HEK293 (cell line): ENCODE data around the gene CCNB3.
"Not testable (repeated sequence)": the region's sequence is repeated elsewhere in the genome, so short reads cannot be mapped to it uniquely, and the experiment has no call there.

Experiments used
- CTCF ChIP-seq: fragments of 450-650 bp; formaldehyde crosslinking; IDR thresholded peaks from 2 replicates; pipeline ENCODE4 v1.5.1; 2016; ENCODE audit warnings: missing biosample characterization, missing genetic modification characterization
- KLF10 ChIP-seq: fragments of 450-650 bp; IDR thresholded peaks from 2 replicates; pipeline ENCODE4 v1.5.1; 2018; ENCODE audit warnings: missing biosample characterization, mild to moderate bottlenecking, missing genetic modification characterization
- SP2 ChIP-seq: fragments of 450-650 bp; formaldehyde crosslinking; IDR thresholded peaks from 2 replicates; pipeline ENCODE4 v1.5.1; 2016; ENCODE audit warnings: missing biosample characterization, missing genetic modification characterization
- ZNF10 ChIP-seq: fragments of 450-650 bp; formaldehyde crosslinking; IDR thresholded peaks from 2 replicates; pipeline ENCODE4 v1.5.1; 2017; ENCODE audit warnings: missing biosample characterization, missing genetic modification characterization
- ZNF18 ChIP-seq: fragments of 450-650 bp; formaldehyde crosslinking; IDR thresholded peaks from 2 replicates; pipeline ENCODE4 v1.5.1; 2016; ENCODE audit warnings: missing biosample characterization, missing genetic modification characterization
- ZNF580 ChIP-seq: fragments of 450-650 bp; formaldehyde crosslinking; IDR thresholded peaks from 2 replicates; pipeline ENCODE4 v1.5.1; 2016; ENCODE audit warnings: missing biosample characterization, missing genetic modification characterization
- ZNF747 ChIP-seq: fragments of 450-650 bp; formaldehyde crosslinking; IDR thresholded peaks from 2 replicates; pipeline ENCODE4 v1.5.1; 2016; ENCODE audit warnings: missing biosample characterization, missing genetic modification characterization

GRCh38 chrX:50332668-50333067 is 128.1 kb downstream of the CCNB3 start:
- TF ChIP-seq ZNF18; SP2 (tag by site-specific recombination); ZNF580 (tag by site-specific recombination); KLF10 (tag by site-specific recombination); CTCF (tag by site-specific recombination); ZNF747; ZNF10: not testable (repeated sequence)
